Epidermal melanocyte (primary cell): ENCODE data around the gene HS3ST5.
"Not testable (repeated sequence)": the region's sequence is repeated elsewhere in the genome, so short reads cannot be mapped to it uniquely, and the experiment has no call there.

ENCODE experiments used
- DNase-seq: peaks from one replicate; pipeline ENCODE4 v3.0.0; 2011; ENCODE audit warnings: low spot score; ENCODE audit not compliant: insufficient read length

The HS3ST5 gene

GRCh38 chr6:114339706-114340105 lies 3.1 kb downstream of the HS3ST5 start:
- DNase-seq: no peak

DNA sequence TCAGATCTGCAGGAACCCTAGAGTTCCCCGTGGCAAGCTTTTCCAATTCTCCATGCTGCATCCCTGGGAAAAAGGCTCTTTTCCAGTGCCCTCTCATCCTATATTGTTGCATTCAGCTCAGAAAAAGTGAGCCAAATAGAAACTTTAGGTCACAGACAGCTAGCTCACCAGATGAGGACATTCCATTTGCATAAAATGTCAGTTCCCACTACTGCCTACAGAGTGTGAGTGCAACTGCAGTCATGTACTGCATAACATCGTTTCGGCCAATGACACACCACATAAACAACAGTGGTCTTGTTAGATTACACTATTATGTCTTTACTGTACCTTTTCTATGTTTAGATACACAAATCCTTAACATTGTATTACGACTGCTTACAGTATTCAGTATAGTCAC lies 8.6 kb downstream of the HS3ST5 start:
- no peak for DNase-seq

- DNase-seq: no peak
These were observed 15.7 kb downstream of the HS3ST5 start for GRCh38 chr6:114327074-114327473.

GRCh38 chr6:114323784-114324183 lies 19.0 kb downstream of the HS3ST5 start:
- DNase-seq: no peak

- DNase-seq: no peak
These were observed 23.1 kb downstream of the HS3ST5 start for GRCh38 chr6:114319749-114320148.

DNA sequence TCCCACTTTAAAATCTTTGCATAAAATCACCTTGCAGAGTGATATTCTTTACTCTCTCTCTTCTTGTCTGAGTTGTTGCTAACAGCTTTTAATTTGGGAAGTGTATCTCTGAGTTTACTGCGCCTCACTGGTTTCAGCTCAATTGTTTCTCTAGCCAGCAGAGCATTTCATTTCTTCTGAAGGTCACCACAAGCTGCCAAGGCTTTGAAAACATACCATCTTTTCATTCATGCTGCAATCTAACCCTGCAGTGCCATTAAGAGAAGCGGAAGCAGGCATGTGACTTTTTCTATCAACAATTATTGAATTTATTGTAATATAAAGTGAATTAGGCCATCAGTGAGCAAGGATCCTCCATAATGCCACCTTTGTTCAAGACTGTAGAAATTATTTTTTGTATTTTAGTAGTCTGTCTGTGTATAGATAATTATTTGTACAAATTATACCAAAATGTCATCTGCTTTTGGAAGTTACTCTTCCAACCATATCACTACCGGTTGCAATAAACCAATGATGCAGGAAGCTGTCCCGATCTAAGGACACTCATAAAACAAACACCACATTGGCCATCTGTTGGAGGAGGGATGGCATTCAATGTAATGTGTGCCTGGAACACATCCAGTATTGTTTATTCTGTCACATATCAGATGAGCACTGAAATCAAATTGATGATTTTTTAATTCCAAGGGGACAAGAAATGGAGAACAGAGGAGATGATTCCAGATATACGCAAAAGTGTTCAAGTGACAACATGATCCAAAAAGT lies 26.8 kb downstream of the HS3ST5 start:
- DNase-seq: no peak

DNA sequence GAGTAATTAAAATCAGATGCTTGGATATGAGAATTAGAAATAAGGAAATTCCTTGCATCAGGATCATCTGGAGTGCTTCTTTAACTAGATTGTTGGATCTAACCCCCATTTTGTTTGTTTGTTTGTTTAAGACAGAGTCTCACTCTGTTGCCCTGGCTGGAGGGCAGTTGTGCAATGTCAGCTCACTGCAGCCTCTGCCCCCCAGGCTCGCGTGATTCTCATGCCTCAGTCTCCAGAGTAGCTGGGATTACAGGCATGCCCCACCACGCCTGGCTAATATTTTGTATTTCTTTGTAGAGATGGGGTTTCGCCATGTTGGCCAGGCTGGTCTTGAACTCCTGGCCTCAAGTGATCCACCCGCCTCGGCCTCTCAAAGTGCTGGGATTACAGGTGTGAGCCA lies 29.0 kb downstream of the HS3ST5 start:
- not testable (repeated sequence) for DNase-seq

- no peak for DNase-seq
These were observed 29.9 kb downstream of the HS3ST5 start for GRCh38 chr6:114312931-114313330.

- DNase-seq: no peak
These were observed 32.8 kb downstream of the HS3ST5 start for GRCh38 chr6:114310053-114310452.

GRCh38 chr6:114304304-114304887 lies 38.4 kb downstream of the HS3ST5 start:
- no peak for DNase-seq

GRCh38 chr6:114301596-114302219 lies 41.1 kb downstream of the HS3ST5 start:
- DNase-seq: no peak

DNA sequence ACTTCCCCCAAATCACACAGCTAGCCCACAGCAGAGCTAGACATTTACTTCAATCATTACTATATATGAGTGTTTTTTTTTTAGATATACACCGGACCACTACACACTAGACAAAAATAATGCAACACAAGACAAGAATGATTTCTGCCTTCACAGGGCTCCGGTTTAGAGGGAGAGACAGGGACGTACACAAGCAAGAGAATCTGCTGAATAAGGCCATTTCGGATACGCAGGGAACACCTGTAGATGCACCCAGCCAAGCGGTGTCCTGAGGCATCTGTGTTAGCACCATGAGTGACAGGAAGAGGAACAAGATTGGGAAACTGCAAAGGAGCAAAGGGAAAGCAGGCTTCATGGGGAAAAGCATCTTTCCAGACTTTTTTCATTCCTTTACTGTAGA lies 45.7 kb downstream of the HS3ST5 start:
- DNase-seq: no peak

DNA sequence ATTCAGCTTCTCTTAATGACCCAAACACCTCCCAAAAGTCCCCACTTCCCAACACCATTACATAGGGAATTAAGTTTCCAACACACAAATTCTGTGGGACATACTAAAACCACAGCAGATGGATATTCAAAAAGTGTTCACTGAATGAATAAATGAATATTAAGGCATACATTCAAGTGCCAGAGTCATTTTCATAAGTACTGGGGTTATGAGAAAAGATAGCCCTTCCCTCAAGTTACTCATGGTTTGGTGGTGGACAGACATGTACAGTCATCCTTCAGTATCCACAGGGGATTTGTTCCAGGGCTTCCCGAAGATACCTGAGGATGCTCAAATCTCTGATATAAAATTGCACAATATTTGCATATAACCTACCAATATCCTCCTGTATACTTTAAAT lies 50.4 kb downstream of the HS3ST5 start:
- DNase-seq: no peak

- no peak for DNase-seq
These were observed 51.4 kb downstream of the HS3ST5 start for GRCh38 chr6:114291428-114291827.

DNA sequence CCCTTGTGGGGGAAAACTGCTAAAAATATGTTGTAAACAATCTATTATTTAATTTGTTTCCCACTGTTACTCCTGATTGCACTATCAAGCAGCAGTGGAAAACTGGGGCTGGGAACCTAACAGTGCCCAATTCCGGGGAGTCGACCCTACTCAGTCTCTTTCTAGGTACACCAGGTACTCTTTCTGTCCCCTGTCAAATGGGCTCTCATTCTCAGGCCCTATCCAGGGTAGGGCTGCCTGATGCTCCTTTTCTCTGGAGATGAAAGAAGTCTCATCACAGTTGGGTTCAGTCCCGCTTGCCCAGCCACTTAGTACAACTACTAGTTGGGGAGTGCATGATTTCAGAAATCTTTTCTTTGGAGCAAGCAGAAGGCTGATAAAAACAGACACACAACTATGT lies 52.0 kb downstream of the HS3ST5 start:
- no peak for DNase-seq

DNA sequence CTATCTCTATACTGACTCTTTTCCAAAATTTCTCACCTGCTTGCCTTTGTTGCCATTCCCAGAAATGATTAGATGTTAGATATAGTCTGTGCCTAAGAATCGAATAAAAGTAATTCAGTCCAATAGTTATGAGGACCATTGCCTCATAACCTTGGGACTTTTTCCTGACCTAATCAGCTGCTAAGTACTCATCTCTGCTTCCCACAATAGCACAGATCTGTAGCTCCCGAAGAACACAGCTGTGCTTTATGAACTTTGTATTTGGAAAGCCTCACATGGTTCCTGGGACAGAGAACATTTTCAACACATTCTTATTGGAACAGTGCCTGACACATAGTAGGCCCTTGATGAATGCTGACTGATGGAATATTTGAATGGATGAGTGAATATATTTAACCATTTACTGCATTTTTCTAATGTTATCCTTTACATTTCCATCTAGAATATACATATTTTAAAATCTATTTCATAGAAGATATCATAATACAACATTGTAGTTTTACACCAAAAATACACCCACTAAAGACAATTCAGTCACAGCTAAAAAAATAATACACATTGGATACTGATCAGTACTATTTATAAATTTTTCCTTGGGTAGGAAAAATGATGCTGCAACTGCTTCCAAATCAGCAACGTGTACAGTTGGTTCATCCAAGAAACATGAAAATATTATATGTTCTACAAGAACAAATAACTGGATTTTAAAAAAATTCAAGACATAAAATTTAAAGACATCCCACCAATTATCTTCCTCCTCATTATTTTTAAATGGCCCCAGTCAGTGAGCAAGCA lies 53.9 kb downstream of the HS3ST5 start:
- DNase-seq: no peak

- DNase-seq: no peak
These were observed 55.4 kb downstream of the HS3ST5 start for GRCh38 chr6:114287461-114287860.

GRCh38 chr6:114286211-114286610 lies 56.6 kb downstream of the HS3ST5 start:
- no peak for DNase-seq

DNA sequence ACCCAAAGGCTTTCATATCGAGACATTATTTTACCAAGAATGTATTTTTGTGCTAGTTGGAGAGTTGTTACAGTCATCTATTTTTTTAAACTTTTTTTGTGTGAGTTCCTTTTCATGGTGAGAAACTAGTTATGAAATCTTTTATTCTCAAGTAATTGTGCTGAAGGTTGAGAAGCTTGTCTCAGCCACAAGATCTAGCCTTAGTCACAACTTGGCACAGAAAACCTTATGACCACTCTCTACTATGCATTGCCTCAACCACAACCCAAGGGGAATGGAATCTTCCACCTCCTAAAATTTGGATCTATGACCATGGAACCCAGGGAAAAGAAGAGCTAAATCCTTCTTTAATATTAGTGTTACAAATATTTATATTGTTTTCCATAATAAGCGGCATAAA lies 58.5 kb downstream of the HS3ST5 start:
- DNase-seq: no peak

- DNase-seq: no peak
These were observed 60.5 kb downstream of the HS3ST5 start for GRCh38 chr6:114282292-114282691.

- DNase-seq: no peak
These were observed 61.3 kb downstream of the HS3ST5 start for GRCh38 chr6:114281496-114281895.
